HG03280 (cell line): ENCODE results near the gene BRAF.
A peak's percentile ranks its signal among the peaks of the same experiment; 100 is the strongest.
"Not testable (repeated sequence)": the region's sequence is repeated elsewhere in the genome, so short reads cannot be mapped to it uniquely, and the experiment has no call there.

Source experiments
- ATAC-seq: cut with Tn5 transposase; IDR thresholded peaks from one replicate; pipeline ENCODE4 v1.9.1; 2021; ENCODE audit warnings: mild to moderate bottlenecking, moderate library complexity; ENCODE audit not compliant: unreplicated experiment

Gene BRAF

GRCh38 chr7:140719721-140720120, 205.0 kb downstream of the BRAF start:
- ATAC-seq = no peak

DNA sequence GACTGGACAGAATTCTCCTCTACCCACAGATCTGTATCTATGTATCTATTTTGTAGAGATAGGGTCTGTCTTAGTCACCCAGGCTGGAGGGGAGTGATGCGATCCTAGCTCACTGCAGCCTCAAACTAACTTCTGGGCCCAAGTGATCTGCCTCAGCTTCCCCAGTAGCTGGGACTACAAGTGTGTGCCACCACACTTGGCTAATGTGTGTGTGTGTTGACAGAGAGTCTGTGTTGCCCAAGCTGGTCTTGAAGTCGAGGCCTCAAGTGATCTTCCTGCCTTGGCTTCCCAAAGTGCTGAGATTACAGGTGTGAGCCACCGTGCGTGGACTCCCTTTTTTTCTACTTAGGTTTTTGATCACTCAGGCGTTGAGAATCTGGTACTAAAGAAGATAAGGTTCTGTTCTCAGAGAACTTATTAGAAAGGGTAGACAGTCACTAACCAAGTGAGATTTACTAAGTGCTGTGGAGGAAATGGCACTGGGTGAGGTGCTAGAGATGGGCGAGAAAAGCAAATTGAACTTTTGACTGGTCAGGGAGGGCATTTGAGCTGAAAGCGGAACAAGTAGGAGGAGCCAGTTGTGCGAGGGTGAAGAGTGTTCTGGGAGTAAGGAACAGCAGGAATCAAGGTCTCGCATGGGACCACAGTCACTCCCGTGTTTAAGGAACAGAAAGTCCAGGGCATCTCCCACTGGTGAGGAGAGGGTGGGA, 210.2 kb downstream of the BRAF start:
- ATAC-seq = no peak

DNA sequence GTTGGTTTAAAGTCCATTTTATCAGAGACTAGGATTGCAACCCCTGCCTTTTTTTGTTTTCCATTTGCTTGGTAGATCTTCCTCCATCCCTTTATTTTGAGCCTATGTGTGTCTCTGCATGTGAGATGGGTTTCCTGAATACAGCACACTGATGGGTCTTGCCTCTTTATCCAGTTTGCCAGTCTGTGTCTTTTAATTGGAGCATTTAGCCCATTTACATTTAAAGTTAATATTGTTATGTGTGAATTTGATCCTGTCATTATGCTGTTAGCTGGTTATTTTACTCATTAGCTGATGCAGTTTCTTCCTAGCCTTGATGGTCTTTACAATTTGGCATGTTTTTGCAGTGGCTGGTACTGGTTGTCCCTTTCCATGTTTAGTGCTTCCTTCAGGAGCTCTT, 212.3 kb downstream of the BRAF start:
- ATAC-seq = not testable (repeated sequence)

DNA sequence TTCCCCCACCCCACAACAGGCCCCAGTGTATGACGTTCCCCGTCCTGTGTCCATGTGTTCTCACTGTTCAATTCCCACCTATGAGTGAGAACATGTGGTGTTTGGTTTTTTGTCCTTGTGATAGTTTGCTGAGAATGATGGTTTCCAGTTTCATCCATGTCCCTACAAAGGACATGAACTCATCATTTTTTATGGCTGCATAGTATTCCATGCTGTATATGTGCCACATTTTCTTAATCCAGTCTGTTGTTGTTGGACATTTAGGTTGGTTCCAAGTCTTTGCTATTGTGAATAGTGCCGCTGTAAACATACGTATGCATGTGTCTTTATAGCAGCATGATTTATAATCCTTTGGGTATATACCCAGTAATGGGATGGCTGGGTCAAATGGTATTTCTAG, 216.0 kb downstream of the BRAF start:
- ATAC-seq = not testable (repeated sequence)

- no peak for ATAC-seq
These were observed 217.6 kb downstream of the BRAF start for GRCh38 chr7:140707132-140707531.

GRCh38 chr7:140704205-140704604, 220.5 kb downstream of the BRAF start:
- ATAC-seq = no peak

- ATAC-seq = no peak
These were observed 222.0 kb downstream of the BRAF start for GRCh38 chr7:140702774-140703173.

GRCh38 chr7:140698477-140698876, 226.3 kb downstream of the BRAF start:
- ATAC-seq = no peak

GRCh38 chr7:140697447-140698143, 227.1 kb downstream of the BRAF start:
- ATAC-seq = no peak

GRCh38 chr7:140696680-140697446, 227.9 kb downstream of the BRAF start, which contains the start of gene NDUFB2:
TSS of gene NDUFB2 (plus strand) at chr7:140696708. CDS start at chr7:140696745, 37 bp downstream.
- ATAC-seq = peak; percentile 92

DNA sequence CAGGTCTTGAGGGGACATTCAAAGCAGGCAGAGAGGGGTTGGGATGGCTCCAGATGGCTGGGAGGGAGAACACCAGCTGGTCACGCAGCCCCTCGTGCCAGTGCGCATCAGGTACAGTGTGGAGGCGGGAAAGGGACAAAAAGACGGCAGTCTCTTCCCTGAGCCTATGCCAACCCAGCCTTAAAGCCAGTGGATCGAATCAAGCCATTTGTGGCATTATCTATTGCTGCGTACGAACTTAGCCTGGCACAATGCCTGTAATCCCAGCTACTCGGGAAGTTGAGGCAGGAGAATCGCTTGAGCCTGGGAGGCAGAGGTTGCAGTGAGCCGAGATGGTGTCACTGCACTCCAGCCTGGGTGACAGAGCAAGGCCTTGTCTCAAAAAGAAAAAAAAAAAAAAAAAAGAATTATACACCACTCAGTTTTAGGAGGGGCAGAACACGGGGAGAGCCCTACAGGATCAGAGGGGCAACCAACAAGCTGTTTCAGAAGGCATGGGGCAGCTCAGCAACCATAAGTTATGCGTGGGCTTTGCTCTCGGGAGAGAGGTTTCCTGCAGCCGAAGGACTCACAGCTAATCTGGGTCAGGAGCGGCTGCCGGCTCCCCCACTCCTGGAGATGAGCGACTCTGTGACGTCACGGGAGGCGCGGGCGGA, 228.6 kb downstream of the BRAF start:
- no peak for ATAC-seq

DNA sequence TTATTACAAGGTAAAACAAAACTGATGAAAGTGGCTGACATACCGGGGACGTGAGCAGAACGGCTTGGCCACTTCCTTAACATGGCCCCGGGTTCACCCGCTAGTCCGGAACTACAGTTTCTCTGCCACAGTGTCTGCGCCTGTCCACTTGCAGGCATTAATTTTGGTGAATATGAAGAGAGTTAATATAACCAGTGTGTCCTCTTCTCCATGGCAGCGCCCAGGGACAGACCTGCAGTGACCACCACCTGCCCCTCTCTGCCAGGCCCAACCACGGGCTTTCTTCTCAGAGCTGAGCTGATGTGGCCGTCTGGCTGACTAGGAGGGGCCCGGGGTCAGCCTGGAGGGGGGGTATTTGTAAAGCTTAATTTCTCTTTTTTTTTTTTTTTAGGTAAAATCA, 229.3 kb downstream of the BRAF start:
- no peak for ATAC-seq

- ATAC-seq = no peak
These were observed 230.1 kb downstream of the BRAF start for GRCh38 chr7:140694592-140694991.

DNA sequence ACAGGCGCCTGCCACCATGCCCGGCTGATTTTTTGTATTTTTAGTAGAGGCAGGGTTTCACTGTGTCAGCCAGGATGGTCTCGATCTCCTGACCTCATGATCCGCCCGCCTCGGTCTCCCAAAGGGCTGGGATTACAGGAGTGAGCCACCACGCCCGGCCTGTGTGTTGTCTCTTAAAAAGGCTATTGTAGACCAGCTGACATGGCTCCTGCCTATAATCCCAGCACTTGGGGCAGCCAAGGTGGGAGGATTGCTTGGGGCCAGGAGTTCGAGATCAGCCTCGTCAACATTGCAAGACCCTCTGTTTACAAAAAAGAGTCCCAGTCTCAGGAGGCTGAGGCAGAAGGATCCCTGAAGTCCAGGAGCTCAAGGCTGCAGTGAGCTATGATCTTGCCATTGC, 230.9 kb downstream of the BRAF start:
- not testable (repeated sequence) for ATAC-seq

DNA sequence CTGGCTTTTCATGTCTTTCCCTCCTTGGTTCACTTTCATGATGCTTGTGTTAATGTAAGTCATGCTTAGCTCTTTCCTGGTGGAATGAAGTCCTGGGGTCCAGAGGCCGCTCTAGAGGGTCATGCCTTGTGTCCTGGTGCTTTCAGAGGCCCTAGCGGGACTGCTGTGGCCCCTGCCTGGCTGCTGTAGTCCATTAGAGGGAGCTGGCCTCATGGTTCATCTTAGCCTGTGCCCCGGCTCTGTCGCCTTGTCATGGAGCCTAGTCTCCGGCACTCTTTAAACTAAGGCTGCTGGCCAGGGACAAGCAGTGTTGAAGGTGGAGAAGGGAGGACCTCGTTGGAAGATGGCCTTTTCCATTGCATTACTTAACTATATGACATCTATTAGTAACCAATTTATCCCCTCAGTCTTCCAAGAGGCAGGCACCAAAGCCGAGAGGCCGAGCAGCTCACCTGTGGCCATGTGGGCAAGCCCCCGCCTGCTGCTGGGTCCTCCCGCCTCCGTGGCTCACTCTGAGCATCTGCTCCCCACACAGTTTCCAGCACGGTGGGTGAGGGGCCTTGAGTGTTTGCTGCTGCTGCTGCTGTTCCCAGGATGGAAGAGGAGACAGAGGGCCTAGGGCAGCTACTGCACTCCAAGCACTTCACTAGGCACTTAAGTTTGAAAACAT, 233.2 kb downstream of the BRAF start:
- ATAC-seq = no peak

DNA sequence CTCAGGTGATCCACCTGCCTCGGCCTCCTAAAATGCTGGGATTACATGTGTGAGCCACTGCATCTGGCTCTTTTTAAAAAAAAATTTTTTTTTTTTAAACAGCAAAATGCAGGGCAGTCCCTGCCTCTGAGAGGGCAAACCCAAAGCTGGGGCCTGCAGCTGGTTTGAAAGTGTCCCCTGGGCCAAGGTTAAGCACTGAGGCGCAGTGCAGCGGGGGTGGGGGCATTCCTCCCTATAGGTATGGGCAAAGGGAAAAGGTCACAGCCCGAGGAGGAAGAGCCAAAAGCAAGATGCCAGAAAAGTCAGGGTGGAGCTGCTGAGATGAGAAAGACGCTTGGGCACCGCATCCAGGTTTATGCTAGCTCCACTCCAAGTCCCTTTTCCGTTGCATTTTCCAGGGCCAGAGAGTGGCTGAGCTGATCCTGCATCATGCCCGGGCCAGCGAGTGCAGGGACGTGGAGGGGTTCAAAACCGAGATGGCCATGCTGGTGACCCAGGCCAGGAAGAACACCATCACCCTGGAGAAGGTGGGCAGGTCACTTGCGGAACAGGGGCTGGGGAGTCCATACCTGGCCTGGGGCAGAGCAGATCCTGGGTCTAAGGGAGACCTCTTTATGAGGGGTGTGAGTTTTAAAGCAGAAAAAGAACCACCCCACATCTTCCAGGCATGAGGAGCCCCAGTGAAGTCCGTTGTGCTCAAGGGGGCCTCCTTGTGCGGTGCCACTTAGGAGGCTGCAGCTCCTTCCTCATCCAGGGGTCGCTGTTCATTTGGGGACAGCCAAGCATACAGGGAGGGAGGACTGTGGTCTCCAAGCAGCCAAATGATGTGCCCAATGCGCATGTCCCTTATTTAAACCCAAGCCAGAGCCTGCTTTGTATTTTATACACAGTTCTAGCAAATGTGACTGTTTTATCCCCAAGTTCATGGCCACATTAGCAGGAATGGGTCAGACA, 235.3 kb downstream of the BRAF start:
- ATAC-seq = no peak

- ATAC-seq = no peak
These were observed 236.4 kb downstream of the BRAF start for GRCh38 chr7:140688341-140688740.

DNA sequence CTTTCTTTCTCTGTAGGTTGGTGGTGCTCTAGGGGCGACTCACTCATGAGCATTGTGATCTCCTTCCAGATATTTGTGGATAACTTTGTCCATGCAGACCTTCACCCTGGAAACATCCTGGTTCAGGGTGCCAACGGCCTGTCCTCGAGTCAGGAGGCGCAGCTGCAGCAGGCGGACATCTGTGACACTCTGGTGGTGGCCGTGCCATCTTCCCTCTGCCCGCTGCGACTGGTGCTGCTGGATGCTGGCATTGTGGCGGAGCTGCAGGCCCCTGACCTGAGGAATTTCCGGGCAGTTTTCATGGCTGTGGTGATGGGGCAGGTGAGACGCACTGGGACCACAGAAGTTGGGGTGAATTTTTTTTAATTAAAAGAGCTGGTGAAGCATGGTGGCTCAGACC, 237.8 kb downstream of the BRAF start:
- no peak for ATAC-seq

GRCh38 chr7:140685407-140686087, 239.2 kb downstream of the BRAF start:
- ATAC-seq = no peak
